Activated CD4-positive, CD25-positive, alpha-beta regulatory T cell treated with anti-CD3 and anti-CD28 coated beads, Interleukin-2, amount 50 U/mL, for 24 hours (primary cell): ENCODE results near the gene BUB1B.

ENCODE experiments used
- ATAC-seq, 2 donors: fragments of 150-1000 bp; cut with Tn5 transposase; one replicate each; pipeline ENCODE4 v1.10.0; 2021; ENCODE audit warnings: mild to moderate bottlenecking in 1 of 2, moderate library complexity in 1 of 2

The BUB1B gene

GRCh38 chr15:40240619-40241221 lies 79.9 kb downstream of the BUB1B start:
- no peak for ATAC-seq

GRCh38 chr15:40241269-40242212 lies 80.7 kb downstream of the BUB1B start:
- no peak for ATAC-seq

DNA sequence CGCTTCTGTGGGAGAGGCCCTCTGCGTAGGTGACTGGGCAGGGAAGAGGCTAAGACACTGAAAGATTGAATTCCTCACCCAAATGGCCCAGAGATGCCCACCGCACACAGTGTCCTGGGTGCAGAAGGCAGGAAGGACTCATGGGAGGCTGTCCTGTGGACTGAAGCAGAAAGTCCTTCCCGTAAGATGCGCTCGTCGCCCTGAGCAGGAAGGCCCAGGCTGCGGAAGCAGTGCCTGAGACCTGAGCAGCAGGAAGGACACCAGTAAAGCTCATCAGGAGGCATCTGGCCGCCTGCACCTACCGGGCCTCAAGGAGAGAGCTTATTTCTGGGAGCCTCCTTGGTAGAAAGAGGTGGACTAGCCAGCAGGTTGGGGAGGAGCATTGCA lies 81.3 kb downstream of the BUB1B start:
- ATAC-seq = no peak

- ATAC-seq = no peak
Measured at GRCh38 chr15:40242601-40243000, 81.7 kb downstream of the BUB1B start.

- no peak for ATAC-seq
Measured at GRCh38 chr15:40243126-40243810, 82.4 kb downstream of the BUB1B start.

DNA sequence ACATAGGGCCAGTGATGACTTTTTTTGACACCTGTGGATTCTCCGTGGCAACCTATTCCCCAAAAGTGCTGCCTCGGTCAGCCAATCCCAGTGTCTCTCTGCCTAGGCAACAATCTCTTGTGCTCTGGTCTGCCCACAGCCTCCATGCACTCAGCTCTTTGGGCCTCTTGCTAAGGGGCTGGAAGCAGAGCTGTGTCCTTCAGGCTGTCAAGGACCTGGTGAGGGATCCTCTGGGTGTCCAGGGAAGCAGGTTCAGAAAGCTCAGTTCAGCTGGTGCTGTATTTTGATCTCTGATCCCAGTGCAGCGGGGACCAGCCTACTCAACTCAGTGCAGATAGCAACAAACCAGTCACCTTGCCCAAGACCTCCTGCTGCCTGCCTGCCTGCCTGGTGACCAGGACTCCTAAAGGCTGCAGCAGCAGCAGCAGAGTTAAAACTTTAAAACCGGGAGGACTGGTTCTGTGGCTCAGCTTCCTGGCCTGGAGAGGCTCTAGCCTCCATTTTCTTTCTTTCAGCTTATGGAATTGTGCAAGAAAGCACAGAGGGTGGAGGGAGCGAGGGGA lies 84.2 kb downstream of the BUB1B start:
- ATAC-seq = no peak

GRCh38 chr15:40245666-40246450 lies 85.0 kb downstream of the BUB1B start:
- no peak for ATAC-seq

- no peak for ATAC-seq
Measured at GRCh38 chr15:40246496-40247280, 85.8 kb downstream of the BUB1B start.

GRCh38 chr15:40247406-40247971 lies 86.6 kb downstream of the BUB1B start:
- ATAC-seq = no peak

- no peak for ATAC-seq
Measured at GRCh38 chr15:40248006-40248783, 87.3 kb downstream of the BUB1B start.

DNA sequence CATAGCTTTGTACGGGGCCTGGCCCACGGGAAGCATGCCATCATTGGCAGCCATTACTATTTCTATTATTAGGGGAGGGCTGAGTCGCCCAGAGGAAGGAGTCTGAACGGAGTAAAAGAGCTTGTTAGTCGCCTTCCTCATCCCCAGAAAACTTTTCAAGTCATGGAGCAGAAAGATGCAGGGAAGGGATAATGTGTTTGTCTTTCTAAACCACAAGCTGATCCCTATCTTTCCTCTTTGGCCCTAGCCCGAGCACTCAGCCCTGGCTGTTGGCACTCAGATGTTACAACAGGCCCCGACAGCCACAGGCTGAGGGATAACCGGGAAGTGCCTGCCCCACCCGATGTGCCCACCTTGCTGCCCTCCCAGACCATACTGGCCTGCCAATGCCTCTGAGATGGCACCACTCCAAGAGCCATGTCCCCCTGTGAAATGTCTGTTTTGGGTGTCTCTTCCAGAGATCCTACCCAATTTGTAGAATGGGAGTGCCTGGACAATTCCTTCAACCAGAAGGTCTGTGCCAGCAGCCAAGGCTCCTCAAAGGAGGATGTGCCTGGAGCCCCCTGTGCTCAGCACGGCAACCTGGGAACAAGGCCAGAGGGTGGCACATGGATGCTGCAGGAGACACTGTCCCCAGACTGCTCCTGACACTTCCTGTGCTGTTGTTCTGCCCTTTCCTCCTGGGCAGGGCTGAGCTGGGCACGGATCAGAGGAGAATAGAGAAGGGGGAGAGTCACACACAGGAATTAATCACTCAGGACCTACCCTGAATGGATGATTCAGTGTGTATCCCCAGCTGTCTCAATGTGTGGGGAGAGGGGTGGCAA lies 88.8 kb downstream of the BUB1B start:
- no peak for ATAC-seq

GRCh38 chr15:40250304-40250656 lies 89.4 kb downstream of the BUB1B start:
- ATAC-seq = no peak

- ATAC-seq = no peak
Measured at GRCh38 chr15:40250771-40251483, 90.1 kb downstream of the BUB1B start.

GRCh38 chr15:40251486-40252140 lies 90.7 kb downstream of the BUB1B start:
- ATAC-seq = no peak

DNA sequence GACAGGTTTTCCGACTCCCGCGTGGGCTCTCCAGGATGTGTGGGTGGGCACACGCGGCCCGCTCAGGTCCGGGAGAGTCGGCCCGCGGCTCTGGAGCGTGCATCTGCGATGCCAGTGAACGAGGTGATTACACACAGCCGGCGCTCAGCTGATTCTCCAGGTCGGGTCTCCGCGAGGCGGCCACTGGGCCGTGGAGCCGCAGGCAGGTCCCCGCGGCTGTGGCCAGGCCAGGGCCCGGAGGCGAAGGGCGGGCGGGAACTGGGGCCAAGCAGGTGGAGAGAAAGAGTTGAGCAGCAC lies 91.2 kb downstream of the BUB1B start:
- ATAC-seq = no peak

- ATAC-seq = peak; percentile 15 to 39
Measured at GRCh38 chr15:40252438-40253166, 91.7 kb downstream of the BUB1B start.

DNA sequence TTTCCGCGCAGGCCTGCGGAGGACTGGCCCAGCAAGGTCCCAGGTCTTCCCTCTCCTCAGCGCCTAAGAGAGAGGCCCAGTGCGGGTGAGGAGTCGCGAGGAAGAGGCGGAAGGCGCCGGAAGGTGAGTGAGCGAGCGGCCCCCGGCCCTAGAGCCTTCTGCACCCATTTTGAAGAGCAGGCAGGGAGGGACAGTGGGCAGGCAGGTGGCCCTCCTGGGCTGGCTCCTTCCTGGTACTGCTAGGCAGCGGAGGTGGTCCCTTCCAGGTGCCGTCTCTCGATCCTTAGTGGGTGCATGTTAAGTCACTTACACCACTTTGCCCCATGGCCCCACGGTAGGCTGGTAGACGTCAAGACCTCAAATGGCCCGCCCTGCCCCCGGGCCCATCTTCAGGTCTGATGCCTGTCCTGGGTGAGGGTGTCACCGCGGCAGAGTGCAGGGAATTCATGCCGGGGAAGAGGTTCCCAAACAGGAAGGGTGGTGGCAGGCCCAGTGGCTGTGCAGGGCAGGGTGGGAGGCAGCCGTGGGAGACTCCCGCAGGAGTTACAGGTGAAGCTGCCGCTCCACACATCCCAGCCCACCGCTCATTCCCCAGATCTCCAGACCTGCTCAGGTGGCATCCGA lies 92.4 kb downstream of the BUB1B start:
- peak in 1 of 2 donors; percentile 18 for ATAC-seq
